Neural progenitor cell (in vitro differentiated cells): ENCODE data around the gene NFKBIL1.

Experiments used
- CTCF ChIP-seq: fragments of 200-600 bp; sonication (generic); IDR thresholded peaks from 2 replicates; pipeline ENCODE4 v1.5.1; 2017; ENCODE audit warnings: antibody characterized with exemption, mild to moderate bottlenecking
- EZH2 ChIP-seq: fragments of 200-600 bp; sonication (generic); IDR thresholded peaks from 2 replicates; pipeline ENCODE4 v1.6.1; 2017; ENCODE audit warnings: antibody characterized with exemption, mild to moderate bottlenecking, moderate library complexity

GRCh38 chr6:31597006-31597405 is 49.6 kb downstream of the NFKBIL1 start:
- TF ChIP-seq CTCF (peak; percentile 50), EZH2 (no peak)
